UCSD-AML1 (cell line): ENCODE measurements around the gene GNPDA1.
"Not testable (repeated sequence)": the region's sequence is repeated elsewhere in the genome, so short reads cannot be mapped to it uniquely, and the experiment has no call there.

ENCODE experiments used
- DNase-seq: peaks from one replicate; lab custom pipeline; 2025; ENCODE audit not compliant: unreplicated experiment; lab: John Stamatoyannopoulos, UW

Gene GNPDA1

GRCh38 chr5:142012792-142013388, at the start of gene GNPDA1:
TSS of gene GNPDA1 (minus strand) at chr5:142013027. CDS start at chr5:142012035, 992 bp downstream.
- peak; percentile 82 for DNase-seq

- DNase-seq, result no peak
These were observed 46.6 kb upstream of the GNPDA1 start for GRCh38 chr5:142059304-142059940.

- DNase-seq, result no peak
These were observed 44.9 kb upstream of the GNPDA1 start for GRCh38 chr5:142057697-142058056.

- DNase-seq, result no peak
These were observed 44.2 kb upstream of the GNPDA1 start for GRCh38 chr5:142056816-142057696.

GRCh38 chr5:142055301-142055700, 42.5 kb upstream of the GNPDA1 start:
- DNase-seq, result no peak

- DNase-seq, result no peak
These were observed 40.8 kb upstream of the GNPDA1 start for GRCh38 chr5:142053426-142054151.

- DNase-seq, result not testable (repeated sequence)
These were observed 39.2 kb upstream of the GNPDA1 start for GRCh38 chr5:142052026-142052425.

- no peak for DNase-seq
These were observed 35.4 kb upstream of the GNPDA1 start for GRCh38 chr5:142048272-142048671.

- DNase-seq, result no peak
These were observed 33.4 kb upstream of the GNPDA1 start for GRCh38 chr5:142046191-142046590.

GRCh38 chr5:142040881-142041280, 28.1 kb upstream of the GNPDA1 start:
- DNase-seq, result not testable (repeated sequence)

GRCh38 chr5:142040285-142040684, 27.5 kb upstream of the GNPDA1 start:
- no peak for DNase-seq

- no peak for DNase-seq
These were observed 25.9 kb upstream of the GNPDA1 start for GRCh38 chr5:142038735-142039134.

- not testable (repeated sequence) for DNase-seq
These were observed 24.8 kb upstream of the GNPDA1 start for GRCh38 chr5:142037599-142037998.

GRCh38 chr5:142036918-142037317, 24.1 kb upstream of the GNPDA1 start:
- DNase-seq, result no peak

GRCh38 chr5:142034994-142035393, 22.2 kb upstream of the GNPDA1 start:
- no peak for DNase-seq

GRCh38 chr5:142033632-142034567, 21.1 kb upstream of the GNPDA1 start:
- not testable (repeated sequence) for DNase-seq

GRCh38 chr5:142032747-142033631, 20.2 kb upstream of the GNPDA1 start:
- DNase-seq, result no peak

GRCh38 chr5:142032150-142032549, 19.3 kb upstream of the GNPDA1 start:
- no peak for DNase-seq

GRCh38 chr5:142025637-142026036, 12.8 kb upstream of the GNPDA1 start:
- no peak for DNase-seq
